HCT116 (cell line): ENCODE results near the gene TGM2. TPM values are rescaled to one million over a fixed set of nuclear protein-coding genes. Genes with fewer than 3 reads are reported as not detected.

Source experiments
- ATAC-seq: fragments of 200-7000 bp; cut with Tn5 transposase; 2 replicates; pipeline ENCODE4 v1.9.1; 2020; ENCODE audit warnings: mild to moderate bottlenecking, moderate library complexity
- BruUV-seq: library from RNA; stranded (reverse); fragments of 400-500 nt; replicated peaks from 2 replicates; lab custom pipeline; 2021; lab: Mats Ljungman, UMichigan
- CTCF ChIA-PET: fragments of 300-600 bp; sonication (Branson Sonifier 250); formaldehyde crosslinking; loops from one replicate; lab custom pipeline; 2021; ENCODE audit warnings: antibody characterized with exemption; lab: Charles Lee
- POLR2A ChIA-PET: fragments of 300-600, 350-600 bp; sonication (Branson Sonifier 250); formaldehyde crosslinking; loops from one replicate; lab custom pipeline; 2021; ENCODE audit warnings: antibody characterized with exemption; lab: Charles Lee
- RAD21 ChIA-PET, 2 experiments: fragments of 300-600 bp; sonication (Branson Sonifier 250); formaldehyde crosslinking; loops; one replicate each; lab custom pipeline; 2023; ENCODE audit warnings: low total read pairs in 2 of 2; ENCODE audit not compliant: uncharacterized antibody in 2 of 2, unreplicated experiment in 2 of 2, low non-redundant PET in 1 of 2; lab: Charles Lee
- DNase-seq: peaks from one replicate; pipeline ENCODE4 v3.0.0-alpha.2; 2010; ENCODE audit warnings: low read depth, low spot score
- H2AFZ ChIP-seq: fragments of 200-600 bp; shearing (Covaris generic), sonication (generic); 2 replicates; pipeline ENCODE4 v1.6.1; 2017; ENCODE audit warnings: low read depth, mixed run types, mixed read lengths, antibody characterized with exemption, low read length; ENCODE audit not compliant: poor library complexity, severe bottlenecking
- H3K27ac ChIP-seq: 2 replicates; pipeline ENCODE4 v1.5.1; 2012; ENCODE audit warnings: low read depth, low read length
- H3K27me3 ChIP-seq: fragments of 200-600 bp; sonication (generic); 2 replicates; pipeline ENCODE4 v1.6.1; 2016; ENCODE audit warnings: mixed run types, low read length, mixed read lengths; ENCODE audit not compliant: insufficient read depth
- H3K36me3 ChIP-seq, 2 experiments: fragments of 200-500 bp in 1 of 2; fragments of 200-600 bp in 1 of 2; sonication (Bioruptor generic) in 1 of 2; sonication (generic) in 1 of 2; 2 replicates each; pipeline versions ENCODE4 v1.5.1 to v1.6.1; 2014 to 2016; ENCODE audit warnings: low read length in 2 of 2, inconsistent platforms in 1 of 2, mixed read lengths in 1 of 2, mixed run types in 1 of 2; ENCODE audit not compliant: insufficient read depth in 2 of 2, control insufficient read depth in 1 of 2
- H3K4me1 ChIP-seq, 2 experiments: fragments of 200-600 bp in 1 of 2; sonication (generic) in 1 of 2; 2 replicates each; pipeline versions ENCODE4 v1.5.1 to v1.6.1; 2012 to 2017; ENCODE audit warnings: low read length in 2 of 2, inconsistent platforms in 1 of 2, mild to moderate bottlenecking in 1 of 2, mixed read lengths in 1 of 2, mixed run types in 1 of 2, moderate library complexity in 1 of 2; ENCODE audit not compliant: insufficient read depth in 2 of 2, control insufficient read depth in 1 of 2
- H3K4me2 ChIP-seq: fragments of 200-600 bp; sonication (generic); 2 replicates; pipeline ENCODE4 v1.6.1; 2017; ENCODE audit warnings: mixed run types, low read length, mixed read lengths
- H3K4me3 ChIP-seq, 2 experiments: fragments of 200-600 bp in 1 of 2; sonication (generic) in 1 of 2; replicated peaks in 1 of 2; 2 replicates each; pipeline ENCODE4 v1.5.1; 2011 to 2016; ENCODE audit warnings: low read length in 2 of 2, control low read depth in 1 of 2, low read depth in 1 of 2, mild to moderate bottlenecking in 1 of 2, mixed read lengths in 1 of 2, mixed run types in 1 of 2
- H3K79me2 ChIP-seq: fragments of 200-600 bp; sonication (generic); 2 replicates; pipeline ENCODE4 v1.6.1; 2017; ENCODE audit warnings: mild to moderate bottlenecking, mixed run types, low read length, moderate library complexity, mixed read lengths; ENCODE audit not compliant: insufficient read depth
- H3K9ac ChIP-seq: fragments of 200-600 bp; sonication (generic); 2 replicates; pipeline ENCODE4 v1.6.1; 2016; ENCODE audit warnings: low read length, mixed read lengths
- H3K9me2 ChIP-seq: fragments of 200-600 bp; sonication (generic), shearing (Covaris generic); 2 replicates; pipeline ENCODE4 v1.6.1; 2017; ENCODE audit warnings: mixed run types, mild to moderate bottlenecking, moderate library complexity; ENCODE audit not compliant: insufficient read depth
- H3K9me3 ChIP-seq, 2 experiments: fragments of 200-500 bp in 1 of 2; fragments of 200-600 bp in 1 of 2; sonication (Bioruptor generic) in 1 of 2; sonication (generic) in 1 of 2; 2 replicates each; pipeline ENCODE4 v1.6.1; 2014 to 2017; ENCODE audit warnings: low read length in 2 of 2, mixed read lengths in 2 of 2, inconsistent platforms in 1 of 2, low read depth in 1 of 2, mild to moderate bottlenecking in 1 of 2, mixed run types in 1 of 2, moderate library complexity in 1 of 2; ENCODE audit not compliant: control insufficient read depth in 1 of 2, insufficient read depth in 1 of 2
- H4K20me1 ChIP-seq: fragments of 200-600 bp; sonication (generic), shearing (Covaris generic); 2 replicates; pipeline ENCODE4 v1.6.1; 2017; ENCODE audit warnings: mixed run types, mild to moderate bottlenecking, moderate library complexity; ENCODE audit not compliant: insufficient read depth
- CEBPB ChIP-seq: IDR thresholded peaks from 2 replicates; pipeline ENCODE4 v1.6.1; 2012; ENCODE audit warnings: low read depth
- EGR1 ChIP-seq: IDR thresholded peaks from 2 replicates; pipeline ENCODE4 v1.6.1; 2012; ENCODE audit warnings: low read depth
- FOSL1 ChIP-seq: IDR thresholded peaks from 2 replicates; pipeline ENCODE4 v1.6.1; 2012; ENCODE audit warnings: low read depth
- JUND ChIP-seq: IDR thresholded peaks from 2 replicates; pipeline ENCODE4 v1.6.1; 2012
- RAD21 ChIP-seq: IDR thresholded peaks from 2 replicates; pipeline ENCODE4 v1.6.1; 2012; ENCODE audit warnings: low read depth, mild to moderate bottlenecking
- TCF7L2 ChIP-seq: IDR thresholded peaks from 2 replicates; pipeline ENCODE4 v1.7.0; 2011; ENCODE audit warnings: borderline replicate concordance, inconsistent platforms; ENCODE audit not compliant: insufficient read depth, insufficient read length; ENCODE audit errors: extremely low read depth
- ZFX ChIP-seq: fragments of 450-650 bp; IDR thresholded peaks from 2 replicates; pipeline ENCODE4 v1.6.1; 2017
- intact Hi-C: fragments of 100-400 bp; cut with micrococcal nuclease; formaldehyde crosslinking; loops from 2 replicates; pipeline ENCODE4 v1.10.0; 2022
- total RNA-seq: library from RNA; stranded (reverse); gene quantifications from one replicate; pipeline ENCODE4 v1.2.1, GENCODE V29; 2021; ENCODE audit not compliant: unreplicated experiment
- TF ChIP-seq, protein P1 (sequence below): IDR thresholded peaks from 2 replicates; pipeline ENCODE4 v1.6.1; 2011; ENCODE audit warnings: mild to moderate bottlenecking, low read length, moderate library complexity; ENCODE audit not compliant: insufficient replicate concordance; ENCODE audit errors: extremely low read depth
- TF ChIP-seq, protein P2 (sequence below): IDR thresholded peaks from 2 replicates; pipeline ENCODE4 v1.6.1; 2012
- TF ChIP-seq, protein P3 (sequence below): IDR thresholded peaks from 2 replicates; pipeline ENCODE4 v1.6.1; 2012; ENCODE audit warnings: low read depth

The TGM2 gene
- total RNA-seq, 1 experiment from 2014 or later, result 6.1 TPM

DNA sequence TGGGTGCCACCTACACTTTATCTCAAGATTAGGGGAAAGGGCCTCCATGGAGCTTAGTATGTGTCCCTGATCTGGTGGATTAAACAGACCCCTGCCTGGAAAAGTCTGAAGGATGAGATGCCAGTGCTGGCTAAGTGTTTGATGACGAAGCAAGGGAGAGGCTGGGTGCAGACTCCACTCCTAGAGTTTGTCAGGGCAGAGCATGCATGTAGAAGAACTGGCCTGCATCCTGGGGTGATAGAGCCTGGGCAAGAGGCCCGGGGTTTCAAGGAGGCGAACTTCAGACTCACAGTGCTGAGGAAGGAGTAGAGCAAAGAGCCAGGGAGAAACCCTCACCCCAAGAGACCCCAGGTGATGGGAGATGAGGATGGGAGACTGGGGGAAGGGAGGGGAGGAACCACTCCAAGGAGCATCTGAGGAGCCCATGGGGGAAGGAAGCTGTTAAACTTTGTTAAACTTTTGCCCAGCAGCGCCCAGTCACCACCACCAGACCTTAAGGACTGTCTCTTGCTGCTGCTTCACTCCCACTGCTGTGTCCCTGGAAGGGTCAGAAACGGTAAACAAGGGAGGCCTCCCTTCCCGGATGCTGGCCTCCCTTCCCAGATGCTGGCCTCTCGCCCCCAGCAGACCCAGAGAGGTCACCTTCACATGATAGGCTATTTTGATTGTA is 69.9 kb downstream of the TGM2 start:
- H3K27ac ChIP-seq, result no peak overlapping the region
- no peak for DNase-seq
- H4K20me1 ChIP-seq, result no peaks in the 10 kb centered on the region
- no peaks in the 10 kb centered on the region for H3K9me3 ChIP-seq
- no TSS peak for BruUV-seq
- H3K36me3 ChIP-seq, result peaks cover 5 to 8% of the 10 kb centered on the region in 2 experiments; a peak in 2 of 4 replicates
- intact Hi-C loops, result no loop called here
- no peak overlapping the region for H2AFZ ChIP-seq
- H3K9ac ChIP-seq, result no peak overlapping the region
- H3K9me2 ChIP-seq, result no peaks in the 10 kb centered on the region
- ATAC-seq, result no peak; the same call in 1 of the 2 replicates
- H3K79me2 ChIP-seq, result no peaks in the 10 kb centered on the region
- TF ChIP-seq, protein P1, sequence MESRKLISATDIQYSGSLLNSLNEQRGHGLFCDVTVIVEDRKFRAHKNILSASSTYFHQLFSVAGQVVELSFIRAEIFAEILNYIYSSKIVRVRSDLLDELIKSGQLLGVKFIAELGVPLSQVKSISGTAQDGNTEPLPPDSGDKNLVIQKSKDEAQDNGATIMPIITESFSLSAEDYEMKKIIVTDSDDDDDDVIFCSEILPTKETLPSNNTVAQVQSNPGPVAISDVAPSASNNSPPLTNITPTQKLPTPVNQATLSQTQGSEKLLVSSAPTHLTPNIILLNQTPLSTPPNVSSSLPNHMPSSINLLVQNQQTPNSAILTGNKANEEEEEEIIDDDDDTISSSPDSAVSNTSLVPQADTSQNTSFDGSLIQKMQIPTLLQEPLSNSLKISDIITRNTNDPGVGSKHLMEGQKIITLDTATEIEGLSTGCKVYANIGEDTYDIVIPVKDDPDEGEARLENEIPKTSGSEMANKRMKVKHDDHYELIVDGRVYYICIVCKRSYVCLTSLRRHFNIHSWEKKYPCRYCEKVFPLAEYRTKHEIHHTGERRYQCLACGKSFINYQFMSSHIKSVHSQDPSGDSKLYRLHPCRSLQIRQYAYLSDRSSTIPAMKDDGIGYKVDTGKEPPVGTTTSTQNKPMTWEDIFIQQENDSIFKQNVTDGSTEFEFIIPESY, result no peak
- TF ChIP-seq, protein P2, sequence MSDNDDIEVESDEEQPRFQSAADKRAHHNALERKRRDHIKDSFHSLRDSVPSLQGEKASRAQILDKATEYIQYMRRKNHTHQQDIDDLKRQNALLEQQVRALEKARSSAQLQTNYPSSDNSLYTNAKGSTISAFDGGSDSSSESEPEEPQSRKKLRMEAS, result no peak
- no peak for TF ChIP-seq ZFX
- H3K4me3 ChIP-seq, result no peak overlapping the region
- peaks cover 2 to 9% of the 10 kb centered on the region in 2 experiments; a peak in 1 of 4 replicates for H3K4me1 ChIP-seq
- ChIA-PET RAD21 (no interaction called here), POLR2A (no interaction called here), CTCF (no interaction called here)
- H3K4me2 ChIP-seq, result no peak overlapping the region
- H3K27me3 ChIP-seq, result no peaks in the 10 kb centered on the region

DNA sequence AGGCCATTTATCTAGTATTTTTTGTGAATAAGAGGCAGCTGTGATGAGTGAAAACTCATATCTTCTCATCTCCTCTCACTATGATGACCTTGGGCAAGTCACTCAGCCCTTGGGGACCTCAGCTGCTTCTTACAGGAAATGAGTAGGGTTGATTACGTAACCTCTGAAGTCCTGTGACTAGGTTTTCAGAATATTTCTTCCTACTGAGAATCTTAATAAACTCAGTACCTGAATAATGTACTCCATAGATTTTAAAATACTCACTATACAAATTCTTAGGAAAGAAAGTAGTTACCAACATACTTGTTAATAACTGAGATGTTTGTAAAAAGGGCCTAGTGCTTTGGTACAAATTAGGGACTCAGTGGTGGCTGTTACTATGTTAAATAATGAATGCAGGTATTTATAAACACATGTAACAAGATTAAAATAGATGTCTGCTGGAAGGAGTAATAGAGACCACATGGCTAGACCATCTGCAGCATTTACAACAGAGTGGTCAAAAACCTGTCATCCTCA is 70.6 kb downstream of the TGM2 start:
- no peak for DNase-seq

More for the DNA sequence above, 70.6 kb downstream of the TGM2 start:
- intact Hi-C loops, result no loop called here
- no peaks in the 10 kb centered on the region for H3K9me2 ChIP-seq
- no TSS peak for BruUV-seq
- H4K20me1 ChIP-seq, result no peaks in the 10 kb centered on the region
- H3K4me1 ChIP-seq, result peaks cover 2 to 9% of the 10 kb centered on the region in 2 experiments; a peak in 1 of 4 replicates
- no peaks in the 10 kb centered on the region for H3K79me2 ChIP-seq
- no peaks in the 10 kb centered on the region for H3K27me3 ChIP-seq
- H3K9me3 ChIP-seq, result no peaks in the 10 kb centered on the region
- H3K27ac ChIP-seq, result no peak overlapping the region
- CTCF ChIA-PET, result interaction anchor here (1.1 kb wide), 1 partner anchor 21 kb away, joined by 5 read pairs; no protein-coding TSS in a partner anchor
- no peak overlapping the region for H2AFZ ChIP-seq
- RAD21 ChIA-PET, result no interaction called here
- no peak for ATAC-seq
- peaks cover 10 to 11% of the 10 kb centered on the region in 2 experiments; a peak in 2 of 4 replicates for H3K36me3 ChIP-seq
- no peak overlapping the region for H3K4me2 ChIP-seq
- TF ChIP-seq TCF7L2, result no peak
- TF ChIP-seq CEBPB, result peak; percentile 70; the same call in 1 of the 2 replicates
- TF ChIP-seq RAD21, result no peak
- TF ChIP-seq EGR1, result no peak
- TF ChIP-seq, protein P3, sequence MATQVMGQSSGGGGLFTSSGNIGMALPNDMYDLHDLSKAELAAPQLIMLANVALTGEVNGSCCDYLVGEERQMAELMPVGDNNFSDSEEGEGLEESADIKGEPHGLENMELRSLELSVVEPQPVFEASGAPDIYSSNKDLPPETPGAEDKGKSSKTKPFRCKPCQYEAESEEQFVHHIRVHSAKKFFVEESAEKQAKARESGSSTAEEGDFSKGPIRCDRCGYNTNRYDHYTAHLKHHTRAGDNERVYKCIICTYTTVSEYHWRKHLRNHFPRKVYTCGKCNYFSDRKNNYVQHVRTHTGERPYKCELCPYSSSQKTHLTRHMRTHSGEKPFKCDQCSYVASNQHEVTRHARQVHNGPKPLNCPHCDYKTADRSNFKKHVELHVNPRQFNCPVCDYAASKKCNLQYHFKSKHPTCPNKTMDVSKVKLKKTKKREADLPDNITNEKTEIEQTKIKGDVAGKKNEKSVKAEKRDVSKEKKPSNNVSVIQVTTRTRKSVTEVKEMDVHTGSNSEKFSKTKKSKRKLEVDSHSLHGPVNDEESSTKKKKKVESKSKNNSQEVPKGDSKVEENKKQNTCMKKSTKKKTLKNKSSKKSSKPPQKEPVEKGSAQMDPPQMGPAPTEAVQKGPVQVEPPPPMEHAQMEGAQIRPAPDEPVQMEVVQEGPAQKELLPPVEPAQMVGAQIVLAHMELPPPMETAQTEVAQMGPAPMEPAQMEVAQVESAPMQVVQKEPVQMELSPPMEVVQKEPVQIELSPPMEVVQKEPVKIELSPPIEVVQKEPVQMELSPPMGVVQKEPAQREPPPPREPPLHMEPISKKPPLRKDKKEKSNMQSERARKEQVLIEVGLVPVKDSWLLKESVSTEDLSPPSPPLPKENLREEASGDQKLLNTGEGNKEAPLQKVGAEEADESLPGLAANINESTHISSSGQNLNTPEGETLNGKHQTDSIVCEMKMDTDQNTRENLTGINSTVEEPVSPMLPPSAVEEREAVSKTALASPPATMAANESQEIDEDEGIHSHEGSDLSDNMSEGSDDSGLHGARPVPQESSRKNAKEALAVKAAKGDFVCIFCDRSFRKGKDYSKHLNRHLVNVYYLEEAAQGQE, result no peak
- TF ChIP-seq FOSL1, result no peak
- no peak for TF ChIP-seq JUND
- H3K9ac ChIP-seq, result no peak overlapping the region
- H3K4me3 ChIP-seq, result no peak overlapping the region
- POLR2A ChIA-PET, result no interaction called here
